Measurements from ENCODE around the gene SUMO4. TPM values are rescaled to one million over a fixed set of nuclear protein-coding genes. Genes with fewer than 3 reads are reported as not detected.

SUMO4 gene
- total RNA-seq, 1 donor = 4.3 TPM

DNA sequence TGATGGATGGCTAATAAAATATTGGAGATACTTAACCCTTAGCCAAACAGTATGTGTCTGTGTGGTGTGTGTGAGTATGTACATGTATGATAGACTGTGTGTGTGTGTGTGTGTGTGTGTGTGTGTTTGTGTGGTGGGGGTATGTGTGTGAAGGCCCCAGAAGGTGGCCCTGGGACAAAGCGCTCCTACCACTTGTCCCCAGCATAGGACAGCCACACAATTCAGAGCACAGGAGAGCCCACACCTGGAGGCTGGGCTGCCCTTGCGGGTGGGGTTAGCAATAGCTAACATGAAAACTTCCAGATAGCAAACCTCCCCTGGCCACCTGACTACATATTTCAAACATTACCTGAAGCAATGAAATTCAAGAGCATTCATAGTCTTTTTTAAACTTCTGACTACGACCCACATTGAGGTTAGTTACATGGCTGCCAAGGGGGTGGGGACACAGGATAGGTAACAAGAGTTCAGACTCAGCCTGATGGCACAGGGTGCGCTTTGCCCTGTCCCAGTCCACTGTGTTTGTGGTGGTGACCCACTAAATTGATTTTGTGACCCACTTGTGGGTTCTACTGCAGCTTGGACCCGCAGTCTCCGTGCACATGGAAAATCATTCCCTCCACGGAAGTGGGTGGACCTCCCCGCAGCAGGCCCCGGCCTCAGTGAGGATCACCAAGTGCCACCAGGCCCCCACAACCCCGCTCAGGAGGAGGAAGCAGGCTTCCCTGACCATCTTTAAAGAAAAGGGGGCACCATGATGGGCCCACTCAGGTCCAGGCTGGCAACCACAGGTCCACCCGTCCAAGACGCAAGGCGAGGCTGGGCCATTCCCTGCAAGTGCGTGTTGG lies 50.0 kb downstream of the SUMO4 start:
- DNase-seq (ENCODE audit: low read depth in 2 of 3, low spot score in 2 of 3) = no peak

Other genes starting within 250 kb of the SUMO4 start
- gene TAB2, start 82.5 kb upstream of the SUMO4 start, total RNA-seq = 50.4 TPM
- gene ZC3H12D, start 84.8 kb downstream of the SUMO4 start, total RNA-seq = 3.8 TPM
- 10.8 TPM for gene PPIL4, start 145.8 kb downstream of the SUMO4 start, total RNA-seq
- gene GINM1, start 166.1 kb downstream of the SUMO4 start, total RNA-seq = 10.0 TPM
- gene KATNA1, start 248.5 kb downstream of the SUMO4 start, total RNA-seq = 12.9 TPM

Measured in hematopoietic multipotent progenitor cell (in vitro differentiated cells).